ENCODE results near the gene UMAD1.

UMAD1 gene

DNA sequence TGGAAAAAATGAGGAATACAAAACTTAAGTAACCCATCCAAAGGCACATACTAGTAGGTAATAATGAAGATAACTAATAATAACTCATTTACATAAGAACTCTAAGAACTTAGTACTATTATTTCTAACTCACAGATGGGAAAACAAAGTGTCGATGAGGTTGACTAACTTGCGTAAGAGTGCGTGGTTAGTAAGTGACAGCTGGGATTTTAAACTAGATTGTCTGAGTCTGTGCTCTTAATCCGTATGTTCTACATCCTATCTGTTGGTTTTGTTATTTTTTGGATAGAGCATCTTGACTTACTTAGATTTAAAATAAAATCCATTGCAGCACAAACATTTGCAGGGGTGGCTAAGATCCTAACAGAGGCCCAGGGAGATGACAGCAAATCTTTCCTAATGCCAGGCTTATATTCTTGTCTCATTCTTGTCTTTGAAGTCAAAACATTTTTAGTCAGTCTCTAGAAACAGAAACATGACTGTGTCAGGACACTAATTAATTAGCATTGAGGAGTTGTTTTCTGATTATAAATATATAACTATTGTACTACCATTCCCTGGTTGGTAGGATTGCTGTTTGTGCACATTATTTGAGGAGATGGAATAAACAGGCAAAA is 66.1 kb downstream of the UMAD1 start:
- CTCF ChIA-PET = interaction anchor here (0.6 kb wide), 1 partner anchor 19 kb away, joined by 3 read pairs; no protein-coding TSS in a partner anchor
- POLR2A ChIA-PET (ENCODE audit: low non-redundant PET) = no interaction called here
- DNase-seq (ENCODE audit: low spot score) = no peak

DNA sequence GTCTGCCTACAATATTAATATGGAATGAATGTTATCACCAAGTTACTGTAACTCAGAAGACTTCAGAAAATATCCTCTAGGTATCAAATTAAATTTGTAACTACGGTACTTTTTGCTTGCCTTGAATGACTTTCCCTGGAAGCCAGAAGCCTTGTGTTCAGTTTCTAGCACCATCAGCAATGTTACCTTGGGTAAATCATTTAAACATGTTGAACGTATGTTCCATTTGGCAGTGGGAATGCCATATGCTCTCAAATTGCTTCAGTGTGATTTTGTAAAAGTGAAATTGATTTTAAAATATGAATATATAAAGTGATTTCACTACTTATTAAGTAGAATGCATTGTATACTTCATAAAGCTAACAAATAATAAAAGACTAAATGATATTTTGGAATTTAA is 66.7 kb downstream of the UMAD1 start:
- no peak overlapping the region for H3K27ac ChIP-seq
- CTCF ChIA-PET = no interaction called here
- POLR2A ChIA-PET (ENCODE audit: low non-redundant PET) = no interaction called here
- TF ChIP-seq, protein P1, sequence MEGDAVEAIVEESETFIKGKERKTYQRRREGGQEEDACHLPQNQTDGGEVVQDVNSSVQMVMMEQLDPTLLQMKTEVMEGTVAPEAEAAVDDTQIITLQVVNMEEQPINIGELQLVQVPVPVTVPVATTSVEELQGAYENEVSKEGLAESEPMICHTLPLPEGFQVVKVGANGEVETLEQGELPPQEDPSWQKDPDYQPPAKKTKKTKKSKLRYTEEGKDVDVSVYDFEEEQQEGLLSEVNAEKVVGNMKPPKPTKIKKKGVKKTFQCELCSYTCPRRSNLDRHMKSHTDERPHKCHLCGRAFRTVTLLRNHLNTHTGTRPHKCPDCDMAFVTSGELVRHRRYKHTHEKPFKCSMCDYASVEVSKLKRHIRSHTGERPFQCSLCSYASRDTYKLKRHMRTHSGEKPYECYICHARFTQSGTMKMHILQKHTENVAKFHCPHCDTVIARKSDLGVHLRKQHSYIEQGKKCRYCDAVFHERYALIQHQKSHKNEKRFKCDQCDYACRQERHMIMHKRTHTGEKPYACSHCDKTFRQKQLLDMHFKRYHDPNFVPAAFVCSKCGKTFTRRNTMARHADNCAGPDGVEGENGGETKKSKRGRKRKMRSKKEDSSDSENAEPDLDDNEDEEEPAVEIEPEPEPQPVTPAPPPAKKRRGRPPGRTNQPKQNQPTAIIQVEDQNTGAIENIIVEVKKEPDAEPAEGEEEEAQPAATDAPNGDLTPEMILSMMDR (conservative IDR thresholded peaks at IDR 0.05; ENCODE audit: low read depth) = no peak
- no peak for DNase-seq (ENCODE audit: low spot score)

More for the DNA sequence above, 66.1 kb downstream of the UMAD1 start:
- TF ChIP-seq, protein P1 (conservative IDR thresholded peaks at IDR 0.05; ENCODE audit: low read depth) = no peak
- no peak overlapping the region for H3K27ac ChIP-seq

DNA sequence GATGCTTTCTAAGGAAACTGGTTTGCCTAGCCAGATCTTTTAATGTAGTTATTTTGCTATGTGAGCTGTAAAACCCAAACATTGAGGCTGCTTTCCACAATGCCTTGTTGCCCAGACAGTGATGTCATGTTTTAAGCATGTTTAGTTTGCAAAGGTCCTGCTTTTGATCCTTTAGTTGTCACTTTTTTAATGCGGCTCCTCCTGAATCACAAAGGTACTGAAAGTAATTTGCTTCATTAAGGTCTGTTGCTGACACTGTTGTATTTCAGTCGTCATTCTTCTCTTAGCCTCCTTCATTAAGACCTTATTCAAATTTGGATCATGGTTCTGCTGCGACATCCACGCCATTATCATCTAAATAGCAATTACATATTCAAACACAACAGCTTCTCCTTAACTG is 67.3 kb downstream of the UMAD1 start:
- ChIA-PET CTCF (no interaction called here), POLR2A (ENCODE audit: low non-redundant PET) (no interaction called here)
- TF ChIP-seq, protein P1 (conservative IDR thresholded peaks at IDR 0.05; ENCODE audit: low read depth) = no peak
- no peak for DNase-seq (ENCODE audit: low spot score)
- H3K27ac ChIP-seq = no peak overlapping the region

DNA sequence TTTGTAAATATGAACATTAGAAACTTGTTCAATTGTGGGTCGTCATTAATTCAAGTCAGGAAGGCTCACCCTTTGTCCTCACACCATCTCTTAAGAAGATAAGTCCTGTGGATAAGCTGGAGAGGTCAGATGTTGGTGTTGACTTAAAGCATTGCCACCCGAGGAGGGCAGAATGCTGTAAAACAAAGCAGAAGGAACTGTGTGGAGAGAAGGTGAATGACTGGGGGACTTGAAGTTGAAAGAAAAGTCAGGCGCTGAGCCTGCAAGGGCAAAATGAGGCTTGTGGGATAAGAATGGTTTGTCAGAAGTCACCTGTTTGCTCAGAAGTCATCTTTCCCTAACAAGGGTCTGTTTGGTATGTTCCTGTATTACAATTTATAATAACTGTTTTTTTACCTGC is 68.7 kb downstream of the UMAD1 start:
- no peak overlapping the region for H3K27ac ChIP-seq
- DNase-seq (ENCODE audit: low spot score) = no peak
- TF ChIP-seq, protein P1 (conservative IDR thresholded peaks at IDR 0.05; ENCODE audit: low read depth) = no peak
- POLR2A ChIA-PET (ENCODE audit: low non-redundant PET) = no interaction called here
- CTCF ChIA-PET = no interaction called here

DNA sequence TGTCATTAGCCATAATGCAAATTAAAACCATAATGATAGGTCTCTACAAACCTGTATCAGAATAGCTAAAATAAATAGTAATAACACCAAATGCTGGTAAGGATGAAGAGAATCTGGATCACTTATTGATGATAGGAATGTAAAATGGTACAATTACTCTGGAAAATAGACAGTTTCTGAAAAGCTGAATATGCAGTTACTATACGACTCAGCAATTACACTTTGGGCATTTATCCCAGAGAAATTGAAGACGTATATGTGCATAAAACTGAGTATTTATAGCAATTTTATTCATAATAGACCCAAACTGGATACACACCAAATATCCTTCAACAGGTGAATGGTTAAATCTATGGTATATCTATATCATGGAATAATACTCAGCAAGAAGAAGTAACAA is 69.9 kb downstream of the UMAD1 start:
- ChIA-PET CTCF (no interaction called here), POLR2A (ENCODE audit: low non-redundant PET) (no interaction called here)
- TF ChIP-seq, protein P1 (conservative IDR thresholded peaks at IDR 0.05; ENCODE audit: low read depth) = no peak
- no peak overlapping the region for H3K27ac ChIP-seq
- DNase-seq (ENCODE audit: low spot score) = no peak

DNA sequence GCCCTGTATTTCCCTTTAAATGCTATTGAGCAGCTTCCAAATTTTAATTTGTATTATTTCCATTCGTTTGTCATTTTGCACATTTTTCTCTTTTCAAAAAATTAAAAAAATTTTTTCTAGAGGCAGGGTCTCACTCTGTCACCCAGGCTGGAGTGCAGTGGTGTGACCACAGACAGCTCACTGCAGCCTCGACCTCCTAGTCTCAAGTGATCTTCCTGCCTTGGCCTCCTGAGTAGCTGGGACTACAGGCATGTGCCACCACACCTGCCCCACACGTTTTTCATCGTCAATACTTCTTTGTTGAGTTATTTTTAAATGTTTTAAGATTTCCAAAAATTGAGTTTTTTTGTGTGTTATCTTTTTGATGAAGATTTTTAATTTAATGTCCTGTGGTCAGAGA is 73.2 kb downstream of the UMAD1 start:
- DNase-seq (ENCODE audit: low spot score) = no peak
- POLR2A ChIA-PET (ENCODE audit: low non-redundant PET) = no interaction called here
- TF ChIP-seq, protein P1 (conservative IDR thresholded peaks at IDR 0.05; ENCODE audit: low read depth) = no peak
- CTCF ChIA-PET = no interaction called here
- H3K27ac ChIP-seq = no peak overlapping the region
